Measurements from ENCODE around the gene TOPORS. TPM values are rescaled to one million over a fixed set of nuclear protein-coding genes. Genes with fewer than 3 reads are reported as not detected.
A peak's percentile ranks its signal among the peaks of the same experiment; 100 is the strongest.

Gene TOPORS
- 23.3 to 26.1 TPM (median 23.7 TPM) in 3 replicates for total RNA-seq (2021)
- Bru-seq, nascent RNA: percentile 98 among the genes with signal in this experiment
- long read RNA-seq, experiment 1, full-length matches to known transcripts: 164 of 255 reads
- long read RNA-seq, experiment 1, partial matches to known transcripts: 59 of 255 reads
- long read RNA-seq, experiment 1, other reads (novel, unspliced or antisense): 32 of 255 reads
- long read RNA-seq, experiment 2, full-length matches to known transcripts: 11 of 42 reads
- long read RNA-seq, experiment 2, partial matches to known transcripts: 8 of 42 reads
- long read RNA-seq, experiment 2, other reads (novel, unspliced or antisense): 23 of 42 reads
- long read RNA-seq, experiment 3, full-length matches to known transcripts: 2 of 10 reads
- long read RNA-seq, experiment 3, partial matches to known transcripts: 4 of 10 reads
- long read RNA-seq, experiment 3, other reads (novel, unspliced or antisense): 4 of 10 reads

GRCh38 chr9:32552172-32552872, at the start of gene TOPORS, which contains the start of gene SMIM27:
TOPORS (minus strand) TSS chr9:32552586; CDS start chr9:32552436, 150 bp downstream.
SMIM27 (plus strand) TSS chr9:32552327; CDS start chr9:32552435, 108 bp downstream.
- POLR2A ChIA-PET: interaction anchor here (0.6 to 3.8 kb wide), 4 partner anchors 13 to 120 kb away, joined by 3 to 36 read pairs (median 4); partner anchors contain the start of gene RIGI
- peaks cover 24% of the 10 kb centered on the region for H3K4me1 Mint-ChIP-seq
- peak; percentile 32; the same call in 1 of the 2 replicates for TF ChIP-seq PRDM15 (CRISPR knock-in tag; IDR thresholded peaks at IDR 0.05)
- TF ChIP-seq ATF1 (CRISPR knock-in tag; IDR thresholded peaks at IDR 0.05): no peak
- no peak for TF ChIP-seq PRRX2 (CRISPR knock-in tag; IDR thresholded peaks at IDR 0.05)
- TF ChIP-seq NR2C2 (CRISPR knock-in tag; IDR thresholded peaks at IDR 0.05): no peak
- TF ChIP-seq ETV6 (CRISPR knock-in tag; IDR thresholded peaks at IDR 0.05): peak; percentile 83
- 0 out of 2 replicates have a peak, but pooled peaks have one; percentile 58 for TF ChIP-seq ZNF425 (CRISPR knock-in tag; conservative IDR thresholded peaks at IDR 0.05)
- peak; percentile 18; the same call in 1 of the 2 replicates for TF ChIP-seq AR (CRISPR knock-in tag; IDR thresholded peaks at IDR 0.05)
- peak; percentile 94 for TF ChIP-seq USF2 (CRISPR knock-in tag; IDR thresholded peaks at IDR 0.05)
- peak; percentile 66 for TF ChIP-seq TEAD1 (CRISPR knock-in tag; IDR thresholded peaks at IDR 0.05)
- TF ChIP-seq USF1 (CRISPR knock-in tag; IDR thresholded peaks at IDR 0.05): peak; percentile 94
- TF ChIP-seq SP1 (CRISPR knock-in tag; conservative IDR thresholded peaks at IDR 0.05): peak; percentile 90
- TF ChIP-seq FOXP4 (CRISPR knock-in tag; IDR thresholded peaks at IDR 0.05): peak; percentile 68; the same call in 1 of the 2 replicates
- TF ChIP-seq ZNF121 (CRISPR knock-in tag; IDR thresholded peaks at IDR 0.05): no peak
- no peak for TF ChIP-seq GRHL2 (CRISPR knock-in tag; IDR thresholded peaks at IDR 0.05; ENCODE audit: insufficient replicate concordance, severe bottlenecking)
- TF ChIP-seq FOXK1 (CRISPR knock-in tag; IDR thresholded peaks at IDR 0.05): peak; percentile 60; the same call in 1 of the 2 replicates
- no peak for TF ChIP-seq ATF2 (CRISPR knock-in tag; IDR thresholded peaks at IDR 0.05; ENCODE audit: borderline replicate concordance, low read depth)
- TF ChIP-seq ELF4 (CRISPR knock-in tag; IDR thresholded peaks at IDR 0.05; ENCODE audit: low read depth): no peak
- TF ChIP-seq HMGA2 (CRISPR knock-in tag; IDR thresholded peaks at IDR 0.05): no peak
- 0 out of 2 replicates have a peak, but pooled peaks have one; percentile 72 for TF ChIP-seq ZNF416 (CRISPR knock-in tag; IDR thresholded peaks at IDR 0.05)
- no peak for TF ChIP-seq ZNF671 (CRISPR knock-in tag; IDR thresholded peaks at IDR 0.05)
- 0 out of 2 replicates have a peak, but pooled peaks have one; percentile 40 for TF ChIP-seq SMAD4 (CRISPR knock-in tag; IDR thresholded peaks at IDR 0.05)

More at GRCh38 chr9:32552172-32552872, at the start of gene TOPORS, which contains the start of gene SMIM27:
- Mint-ChIP-seq H3K36me3 (peaks cover 16% of the 10 kb centered on the region), H3K4me3 (peak within 1 kb of the TSS; percentile 91), H3K27me3 (ENCODE audit: low read depth) (no peaks in the 10 kb centered on the region), H3K27ac (peak within 1 kb of the TSS; percentile 99), H3K9me3 (no peaks in the 10 kb centered on the region)
- DNase-seq (ENCODE audit: low spot score) (peak; percentile 88), ATAC-seq (peak; percentile 61)
- CTCF ChIA-PET: interaction anchor here (0.6 to 4.7 kb wide), 6 partner anchors 20 to 1173 kb away, joined by 3 to 49 read pairs (median 8); partner anchors contain the start of gene RIGI

Measured in WTC11 (cell line).